ENCODE results near the gene SLX9. TPM values are rescaled to one million over a fixed set of nuclear protein-coding genes. Genes with fewer than 3 reads are reported as not detected.

The SLX9 gene
- total RNA-seq, 1 donor from 2014 or later, result 30.4 TPM

DNA sequence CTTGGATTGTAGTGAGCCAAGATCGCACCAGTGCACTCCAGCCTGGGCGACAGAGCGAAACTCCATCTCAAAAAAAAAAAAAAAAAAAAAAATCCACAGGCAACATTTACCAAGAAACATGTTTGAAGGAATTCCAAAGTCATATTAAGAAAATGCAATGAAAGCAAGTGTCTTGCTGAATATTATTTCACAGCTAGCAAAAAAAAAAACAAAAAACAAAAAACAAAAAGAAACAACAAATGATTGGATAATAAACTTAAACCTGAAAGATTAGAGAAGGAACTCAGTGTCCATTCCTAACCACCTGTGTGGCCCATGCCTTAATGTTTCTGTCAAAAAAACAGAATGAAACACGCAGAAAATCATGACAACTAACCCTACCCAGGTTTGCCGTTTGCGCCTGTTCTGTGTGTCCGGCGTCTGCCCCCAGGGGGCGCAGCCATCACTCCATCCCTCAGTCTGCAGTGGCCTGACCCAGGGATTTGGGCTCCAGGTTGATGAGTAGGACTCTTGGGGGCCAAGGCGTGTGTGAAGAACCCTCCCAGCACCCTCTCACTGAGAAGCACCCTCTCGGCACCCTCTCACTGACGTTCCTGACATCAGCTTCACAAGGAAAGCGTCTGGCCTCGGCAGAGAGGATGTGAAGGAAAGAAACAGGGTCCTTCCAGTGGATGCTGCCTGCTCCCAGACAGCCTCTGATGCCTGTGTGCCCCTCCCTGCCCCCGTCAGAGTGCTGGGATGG, 47.1 kb upstream of the SLX9 start:
- peaks cover 7% of the 10 kb centered on the region for H3K27me3 Mint-ChIP-seq (ENCODE audit: unreplicated experiment)
- no peaks in the 10 kb centered on the region for H3K36me3 Mint-ChIP-seq (ENCODE audit: unreplicated experiment)
- no peaks in the 10 kb centered on the region for H3K4me1 Mint-ChIP-seq (ENCODE audit: unreplicated experiment)
- H3K4me3 Mint-ChIP-seq (ENCODE audit: unreplicated experiment), result no peak overlapping the region
- TF ChIP-seq, protein P1, sequence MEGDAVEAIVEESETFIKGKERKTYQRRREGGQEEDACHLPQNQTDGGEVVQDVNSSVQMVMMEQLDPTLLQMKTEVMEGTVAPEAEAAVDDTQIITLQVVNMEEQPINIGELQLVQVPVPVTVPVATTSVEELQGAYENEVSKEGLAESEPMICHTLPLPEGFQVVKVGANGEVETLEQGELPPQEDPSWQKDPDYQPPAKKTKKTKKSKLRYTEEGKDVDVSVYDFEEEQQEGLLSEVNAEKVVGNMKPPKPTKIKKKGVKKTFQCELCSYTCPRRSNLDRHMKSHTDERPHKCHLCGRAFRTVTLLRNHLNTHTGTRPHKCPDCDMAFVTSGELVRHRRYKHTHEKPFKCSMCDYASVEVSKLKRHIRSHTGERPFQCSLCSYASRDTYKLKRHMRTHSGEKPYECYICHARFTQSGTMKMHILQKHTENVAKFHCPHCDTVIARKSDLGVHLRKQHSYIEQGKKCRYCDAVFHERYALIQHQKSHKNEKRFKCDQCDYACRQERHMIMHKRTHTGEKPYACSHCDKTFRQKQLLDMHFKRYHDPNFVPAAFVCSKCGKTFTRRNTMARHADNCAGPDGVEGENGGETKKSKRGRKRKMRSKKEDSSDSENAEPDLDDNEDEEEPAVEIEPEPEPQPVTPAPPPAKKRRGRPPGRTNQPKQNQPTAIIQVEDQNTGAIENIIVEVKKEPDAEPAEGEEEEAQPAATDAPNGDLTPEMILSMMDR (IDR thresholded peaks at IDR 0.05), result peak; percentile 85
- H3K9me3 Mint-ChIP-seq (ENCODE audit: unreplicated experiment), result no peaks in the 10 kb centered on the region
- DNase-seq (ENCODE audit: extremely low spot score, unreplicated experiment), result no peak
- no peak overlapping the region for H3K27ac Mint-ChIP-seq (ENCODE audit: unreplicated experiment)

DNA sequence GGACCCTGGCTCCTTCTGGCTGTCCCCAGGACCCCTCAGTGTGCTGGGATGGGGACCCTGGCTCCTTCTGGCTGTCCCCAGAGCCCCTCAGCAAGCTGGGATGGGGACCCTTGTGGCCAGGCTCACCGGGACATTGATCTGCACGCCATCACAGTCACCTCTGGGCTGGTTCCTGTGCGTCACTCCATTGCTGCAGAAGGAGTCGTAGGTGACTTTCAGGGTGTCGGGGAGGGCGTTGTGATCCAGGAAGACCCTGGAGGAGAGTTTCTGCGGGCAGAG, 46.6 kb upstream of the SLX9 start:
- TF ChIP-seq, protein P1 (IDR thresholded peaks at IDR 0.05), result no peak
- no peak overlapping the region for H3K27ac Mint-ChIP-seq (ENCODE audit: unreplicated experiment)
- no peak for DNase-seq (ENCODE audit: extremely low spot score, unreplicated experiment)
- peaks cover 8% of the 10 kb centered on the region for H3K27me3 Mint-ChIP-seq (ENCODE audit: unreplicated experiment)
- H3K36me3 Mint-ChIP-seq (ENCODE audit: unreplicated experiment), result no peaks in the 10 kb centered on the region
- no peaks in the 10 kb centered on the region for H3K4me1 Mint-ChIP-seq (ENCODE audit: unreplicated experiment)
- no peaks in the 10 kb centered on the region for H3K9me3 Mint-ChIP-seq (ENCODE audit: unreplicated experiment)
- H3K4me3 Mint-ChIP-seq (ENCODE audit: unreplicated experiment), result no peak overlapping the region

DNA sequence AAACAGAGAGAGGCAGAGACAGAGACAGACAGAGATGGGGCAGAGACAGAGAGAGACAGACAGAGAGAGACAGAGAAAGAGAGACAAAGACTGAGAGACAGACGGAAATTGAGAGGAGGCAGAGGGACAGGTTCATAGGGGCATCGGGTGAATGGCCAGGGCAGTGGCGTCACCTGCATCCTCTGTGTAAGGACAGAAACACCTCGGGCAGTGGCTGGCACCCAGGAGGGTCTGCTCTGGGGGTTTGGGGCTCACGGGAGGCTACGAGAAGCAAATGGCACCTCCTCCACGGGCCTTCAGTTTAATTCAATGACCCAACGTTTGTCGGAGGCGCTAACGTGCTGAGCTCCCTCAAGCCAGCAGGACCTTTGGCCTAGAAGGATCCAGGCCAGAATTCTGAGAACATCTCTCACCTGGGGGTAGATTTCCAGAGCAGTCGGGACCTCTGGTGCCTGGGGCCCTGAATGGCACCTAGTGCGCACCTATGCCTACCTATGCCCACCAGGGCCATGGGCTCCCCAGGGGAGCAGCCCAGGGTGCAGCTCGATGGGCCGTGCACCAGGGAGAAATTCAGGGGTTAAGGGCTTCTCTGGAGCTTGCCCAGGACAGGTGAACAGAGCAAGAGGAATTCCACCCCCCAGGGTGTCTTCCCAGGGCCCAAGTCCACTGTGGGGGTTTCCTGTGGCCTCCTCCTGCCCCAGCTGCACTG, 45.7 kb upstream of the SLX9 start:
- Mint-ChIP-seq H3K27ac (ENCODE audit: unreplicated experiment) (no peak overlapping the region), H3K4me1 (ENCODE audit: unreplicated experiment) (no peaks in the 10 kb centered on the region), H3K9me3 (ENCODE audit: unreplicated experiment) (no peaks in the 10 kb centered on the region), H3K27me3 (ENCODE audit: unreplicated experiment) (peaks cover 12% of the 10 kb centered on the region), H3K36me3 (ENCODE audit: unreplicated experiment) (no peaks in the 10 kb centered on the region), H3K4me3 (ENCODE audit: unreplicated experiment) (no peak overlapping the region)
- no peak for DNase-seq (ENCODE audit: extremely low spot score, unreplicated experiment)
- TF ChIP-seq, protein P1 (IDR thresholded peaks at IDR 0.05), result no peak

DNA sequence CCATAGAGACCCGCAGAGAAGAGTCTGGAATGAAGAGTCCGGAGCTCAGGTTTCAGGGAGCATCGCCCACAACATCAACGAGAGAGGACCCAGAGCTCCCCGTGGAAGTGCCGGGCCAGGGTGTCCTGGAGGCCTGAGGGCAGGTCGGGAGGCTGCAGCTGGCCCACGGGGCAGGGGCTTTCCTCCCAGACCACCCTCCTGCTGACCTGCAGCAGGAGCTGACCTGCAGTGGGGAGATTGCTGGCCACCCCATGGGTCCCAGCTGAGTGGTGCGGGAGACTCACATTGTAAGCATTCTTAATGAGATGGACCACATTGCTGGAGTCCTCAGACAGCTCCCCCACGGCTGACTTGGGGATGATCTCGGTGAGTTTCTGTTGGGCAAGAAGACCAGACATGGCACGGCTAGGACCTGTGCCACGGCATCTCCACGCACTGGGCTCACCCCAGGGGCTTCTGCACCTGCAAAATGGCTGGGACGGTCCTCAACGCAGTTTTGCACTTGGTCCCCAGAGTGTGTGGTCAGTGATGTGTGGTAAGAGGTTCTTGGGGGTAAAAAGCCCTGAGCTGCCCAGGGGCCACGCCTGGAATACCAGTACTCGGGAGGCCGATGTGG, 45.0 kb upstream of the SLX9 start:
- Mint-ChIP-seq H3K36me3 (ENCODE audit: unreplicated experiment) (no peaks in the 10 kb centered on the region), H3K27ac (ENCODE audit: unreplicated experiment) (no peak overlapping the region), H3K9me3 (ENCODE audit: unreplicated experiment) (no peaks in the 10 kb centered on the region), H3K27me3 (ENCODE audit: unreplicated experiment) (peaks cover 15% of the 10 kb centered on the region), H3K4me1 (ENCODE audit: unreplicated experiment) (no peaks in the 10 kb centered on the region), H3K4me3 (ENCODE audit: unreplicated experiment) (no peak overlapping the region)
- DNase-seq (ENCODE audit: extremely low spot score, unreplicated experiment), result no peak
- TF ChIP-seq, protein P1 (IDR thresholded peaks at IDR 0.05), result no peak

DNA sequence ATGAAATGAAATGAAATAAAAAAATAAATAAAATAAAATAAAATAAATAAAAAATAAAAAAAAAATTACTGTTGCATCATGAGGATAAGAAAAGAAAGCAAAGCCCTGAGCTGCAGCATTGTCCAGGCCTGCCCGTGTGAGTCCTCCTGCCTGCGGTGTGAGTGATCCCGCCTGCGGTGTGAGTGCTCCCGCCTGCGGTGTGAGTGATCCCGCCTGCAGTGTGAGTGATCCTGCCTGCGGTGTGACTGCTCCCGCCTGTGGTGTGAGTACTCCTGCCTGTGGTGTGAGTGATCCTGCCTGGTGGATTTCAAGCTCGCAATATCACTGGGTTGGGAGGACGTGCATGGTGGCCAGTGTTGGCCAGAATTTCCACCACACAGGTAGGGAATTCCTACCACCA, 44.0 kb upstream of the SLX9 start:
- Mint-ChIP-seq H3K27ac (ENCODE audit: unreplicated experiment) (no peak overlapping the region), H3K36me3 (ENCODE audit: unreplicated experiment) (no peaks in the 10 kb centered on the region), H3K4me1 (ENCODE audit: unreplicated experiment) (no peaks in the 10 kb centered on the region), H3K9me3 (ENCODE audit: unreplicated experiment) (no peaks in the 10 kb centered on the region), H3K4me3 (ENCODE audit: unreplicated experiment) (no peak overlapping the region), H3K27me3 (ENCODE audit: unreplicated experiment) (peaks cover 13% of the 10 kb centered on the region)
- TF ChIP-seq, protein P1 (IDR thresholded peaks at IDR 0.05), result no peak
- DNase-seq (ENCODE audit: extremely low spot score, unreplicated experiment), result no peak
